ENCODE data around the gene CYGB.

CYGB gene

DNA sequence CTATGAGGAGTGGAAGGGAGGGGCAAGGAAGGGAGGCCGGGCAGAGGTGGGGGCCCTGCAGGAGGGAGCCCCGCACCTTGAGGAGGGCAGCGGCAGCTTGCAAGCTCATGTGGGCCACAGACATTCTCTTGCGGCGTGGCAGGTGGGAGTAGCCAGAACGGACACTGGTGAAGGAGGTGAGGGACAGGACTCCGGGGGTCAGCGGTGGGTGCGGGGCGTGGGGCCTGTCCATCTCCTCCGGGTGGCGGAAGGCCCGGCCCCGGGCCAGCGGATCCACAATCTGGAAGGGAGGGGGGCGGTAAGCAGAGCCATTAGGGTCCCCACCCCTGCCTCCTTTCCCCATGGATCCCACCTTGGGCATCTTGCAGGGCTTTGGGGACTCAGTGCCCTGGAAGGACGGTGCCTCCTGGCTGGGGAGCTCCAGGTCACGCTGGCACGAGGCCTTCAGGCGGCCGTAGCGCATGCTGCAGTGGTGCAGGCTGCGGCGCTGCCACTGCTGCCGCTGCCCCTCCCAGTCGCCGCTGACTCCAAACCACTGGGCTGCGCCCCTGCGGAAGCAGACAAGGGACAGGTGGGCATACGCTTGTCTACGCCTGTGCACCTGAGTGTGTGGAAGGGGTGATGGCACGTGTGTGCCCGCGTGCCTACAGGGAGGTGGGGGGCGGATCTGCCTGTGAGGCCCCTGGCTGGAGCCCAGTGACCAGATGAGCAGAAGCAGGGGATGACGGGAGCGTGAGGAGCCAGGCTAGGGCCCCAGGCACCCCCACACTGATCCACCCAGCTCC, 58.6 kb downstream of the CYGB start:
- no peak for TF ChIP-seq POLR2AphosphoS5 (IDR thresholded peaks at IDR 0.05; ENCODE audit: low read depth, low read length)
- TF ChIP-seq, protein P1, sequence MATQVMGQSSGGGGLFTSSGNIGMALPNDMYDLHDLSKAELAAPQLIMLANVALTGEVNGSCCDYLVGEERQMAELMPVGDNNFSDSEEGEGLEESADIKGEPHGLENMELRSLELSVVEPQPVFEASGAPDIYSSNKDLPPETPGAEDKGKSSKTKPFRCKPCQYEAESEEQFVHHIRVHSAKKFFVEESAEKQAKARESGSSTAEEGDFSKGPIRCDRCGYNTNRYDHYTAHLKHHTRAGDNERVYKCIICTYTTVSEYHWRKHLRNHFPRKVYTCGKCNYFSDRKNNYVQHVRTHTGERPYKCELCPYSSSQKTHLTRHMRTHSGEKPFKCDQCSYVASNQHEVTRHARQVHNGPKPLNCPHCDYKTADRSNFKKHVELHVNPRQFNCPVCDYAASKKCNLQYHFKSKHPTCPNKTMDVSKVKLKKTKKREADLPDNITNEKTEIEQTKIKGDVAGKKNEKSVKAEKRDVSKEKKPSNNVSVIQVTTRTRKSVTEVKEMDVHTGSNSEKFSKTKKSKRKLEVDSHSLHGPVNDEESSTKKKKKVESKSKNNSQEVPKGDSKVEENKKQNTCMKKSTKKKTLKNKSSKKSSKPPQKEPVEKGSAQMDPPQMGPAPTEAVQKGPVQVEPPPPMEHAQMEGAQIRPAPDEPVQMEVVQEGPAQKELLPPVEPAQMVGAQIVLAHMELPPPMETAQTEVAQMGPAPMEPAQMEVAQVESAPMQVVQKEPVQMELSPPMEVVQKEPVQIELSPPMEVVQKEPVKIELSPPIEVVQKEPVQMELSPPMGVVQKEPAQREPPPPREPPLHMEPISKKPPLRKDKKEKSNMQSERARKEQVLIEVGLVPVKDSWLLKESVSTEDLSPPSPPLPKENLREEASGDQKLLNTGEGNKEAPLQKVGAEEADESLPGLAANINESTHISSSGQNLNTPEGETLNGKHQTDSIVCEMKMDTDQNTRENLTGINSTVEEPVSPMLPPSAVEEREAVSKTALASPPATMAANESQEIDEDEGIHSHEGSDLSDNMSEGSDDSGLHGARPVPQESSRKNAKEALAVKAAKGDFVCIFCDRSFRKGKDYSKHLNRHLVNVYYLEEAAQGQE (IDR thresholded peaks at IDR 0.05; ENCODE audit: insufficient read depth in 1 of 2, low read depth in 2 of 2, low read length in 2 of 2): no peak
- TF ChIP-seq SIN3A (IDR thresholded peaks at IDR 0.05; ENCODE audit: borderline replicate concordance, insufficient read depth, low read length): no peak
- TF ChIP-seq FOXP2 (optimal IDR thresholded peaks at IDR 0.05; ENCODE audit: borderline replicate concordance, extremely low read depth, extremely low read length, insufficient read depth): no peak
- no peak for TF ChIP-seq TAF1 (IDR thresholded peaks at IDR 0.05; ENCODE audit: borderline replicate concordance, insufficient read depth, low read length)

DNA sequence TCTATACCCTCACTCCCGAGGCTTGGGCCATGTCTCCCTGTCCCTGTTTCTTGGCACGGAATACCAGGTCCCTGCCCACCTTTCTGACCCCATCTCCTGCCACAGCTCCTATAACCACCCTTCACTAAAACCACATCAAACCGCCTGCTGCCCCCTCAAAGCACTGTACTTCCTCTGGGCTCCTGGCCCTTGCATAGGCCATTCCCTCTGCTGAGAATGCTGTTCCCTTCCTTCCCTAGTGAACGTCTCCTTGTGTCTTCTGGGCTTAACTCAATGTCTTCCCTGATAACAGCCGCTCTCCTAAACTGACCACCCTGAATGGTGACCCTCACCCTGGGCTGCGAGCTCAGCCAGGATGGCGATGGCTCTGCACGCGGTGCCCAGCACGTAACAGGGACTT, 59.4 kb downstream of the CYGB start:
- TF ChIP-seq SIN3A (IDR thresholded peaks at IDR 0.05; ENCODE audit: borderline replicate concordance, insufficient read depth, low read length) (no peak), FOXP2 (optimal IDR thresholded peaks at IDR 0.05; ENCODE audit: borderline replicate concordance, extremely low read depth, extremely low read length, insufficient read depth) (no peak), POLR2AphosphoS5 (IDR thresholded peaks at IDR 0.05; ENCODE audit: low read depth, low read length) (no peak), TAF1 (IDR thresholded peaks at IDR 0.05; ENCODE audit: borderline replicate concordance, insufficient read depth, low read length) (no peak)
- TF ChIP-seq, protein P1 (IDR thresholded peaks at IDR 0.05; ENCODE audit: insufficient read depth in 1 of 2, low read depth in 2 of 2, low read length in 2 of 2): no peak

DNA sequence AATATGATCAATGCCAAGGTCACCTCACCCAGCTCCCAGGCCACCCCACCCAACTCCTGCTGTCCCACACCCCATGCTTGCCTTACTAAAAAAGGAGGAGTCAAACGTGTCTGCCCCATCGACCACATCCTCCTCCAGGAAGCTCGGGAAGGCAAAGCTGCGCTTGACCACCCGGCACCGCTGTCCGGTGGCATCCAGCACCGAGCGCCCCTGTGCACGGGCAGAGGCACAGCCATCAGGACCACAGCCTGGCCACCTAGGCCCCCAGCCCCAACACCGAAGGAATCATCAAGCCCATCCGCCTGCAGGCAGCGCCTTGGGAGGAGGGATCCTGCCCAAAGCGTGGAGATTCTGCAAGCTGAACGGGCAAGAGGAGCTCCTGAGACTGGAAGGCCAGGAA, 59.9 kb downstream of the CYGB start:
- TF ChIP-seq SIN3A (IDR thresholded peaks at IDR 0.05; ENCODE audit: borderline replicate concordance, insufficient read depth, low read length): no peak
- TF ChIP-seq POLR2AphosphoS5 (IDR thresholded peaks at IDR 0.05; ENCODE audit: low read depth, low read length): no peak
- TF ChIP-seq FOXP2 (optimal IDR thresholded peaks at IDR 0.05; ENCODE audit: borderline replicate concordance, extremely low read depth, extremely low read length, insufficient read depth): no peak
- TF ChIP-seq TAF1 (IDR thresholded peaks at IDR 0.05; ENCODE audit: borderline replicate concordance, insufficient read depth, low read length): no peak
- TF ChIP-seq, protein P1 (IDR thresholded peaks at IDR 0.05; ENCODE audit: insufficient read depth in 1 of 2, low read depth in 2 of 2, low read length in 2 of 2): no peak
